Stimulated activated CD4-positive, alpha-beta T cell treated with anti-CD3 and anti-CD28 coated beads, Interleukin-1b, Interleukin-23, amount 100 ng/mL, for 4 hours (primary cell): Measurements from ENCODE around the gene TTC28.

Experiments used
- DNase-seq, 2 donors: peaks; one replicate each; pipeline ENCODE4 v3.0.0-alpha.2; 2020; ENCODE audit warnings: low read depth in 2 of 2

Gene TTC28

DNA sequence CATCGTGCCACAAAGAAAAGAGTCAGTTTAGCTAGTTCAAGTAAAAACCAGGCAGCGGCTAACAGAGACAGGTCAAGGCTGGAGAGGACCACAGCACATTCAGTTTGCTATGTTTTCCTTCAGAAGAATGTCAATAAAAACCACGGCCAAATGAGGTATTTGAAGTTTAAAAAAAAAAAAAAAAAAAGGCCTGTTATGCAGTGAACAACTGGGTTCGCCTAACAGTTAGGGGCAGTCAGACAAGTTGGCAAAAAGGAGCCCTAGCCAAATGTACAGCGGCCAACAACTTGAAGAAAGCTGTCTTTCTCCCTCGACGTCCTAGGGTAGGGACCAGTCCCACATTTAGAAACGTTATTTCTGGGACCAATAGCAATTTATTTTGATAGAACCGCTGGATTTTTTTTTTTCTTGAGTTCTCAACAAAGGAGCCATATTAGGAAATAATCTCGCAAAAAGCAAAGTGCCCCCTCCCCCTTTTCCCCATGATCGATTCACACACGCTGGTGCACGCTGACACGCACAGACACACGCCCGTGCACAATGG is 237.8 kb downstream of the TTC28 start:
- no peak for DNase-seq

DNA sequence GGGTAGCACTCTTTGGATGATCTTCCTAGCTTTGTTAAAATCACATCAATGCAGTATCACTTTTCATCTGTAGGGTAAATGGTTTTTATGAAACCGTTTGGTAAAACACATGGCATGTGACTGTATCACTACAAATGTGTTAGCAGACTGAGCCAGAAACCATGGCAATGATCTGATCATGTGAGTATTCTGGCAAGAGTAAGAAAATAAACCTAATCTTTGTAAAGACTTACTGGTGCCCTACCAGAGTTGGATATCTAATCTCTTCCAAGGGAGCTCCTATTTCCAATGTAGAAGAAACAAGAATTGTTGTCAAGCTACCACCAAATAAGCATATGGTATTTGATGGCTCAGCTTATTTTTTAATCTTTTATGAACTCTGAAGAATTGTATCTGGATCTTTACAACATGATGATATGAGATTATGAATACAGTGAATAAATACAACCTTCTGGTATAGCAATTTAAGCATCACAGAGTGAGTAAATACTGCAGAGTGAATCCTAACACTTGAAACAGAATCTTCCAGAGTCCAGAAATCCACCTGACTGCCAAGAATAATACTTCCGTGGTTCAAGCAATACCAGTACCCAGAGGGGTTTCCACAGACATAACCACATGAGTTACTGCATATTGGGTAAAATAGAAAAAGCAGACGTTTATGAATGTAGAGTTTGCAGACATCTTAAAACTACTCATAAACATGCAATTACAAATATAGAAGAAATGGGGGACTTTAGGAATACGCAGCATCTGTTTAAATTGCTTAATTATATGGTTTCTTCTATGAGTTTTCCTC is 238.8 kb downstream of the TTC28 start:
- no peak for DNase-seq

DNA sequence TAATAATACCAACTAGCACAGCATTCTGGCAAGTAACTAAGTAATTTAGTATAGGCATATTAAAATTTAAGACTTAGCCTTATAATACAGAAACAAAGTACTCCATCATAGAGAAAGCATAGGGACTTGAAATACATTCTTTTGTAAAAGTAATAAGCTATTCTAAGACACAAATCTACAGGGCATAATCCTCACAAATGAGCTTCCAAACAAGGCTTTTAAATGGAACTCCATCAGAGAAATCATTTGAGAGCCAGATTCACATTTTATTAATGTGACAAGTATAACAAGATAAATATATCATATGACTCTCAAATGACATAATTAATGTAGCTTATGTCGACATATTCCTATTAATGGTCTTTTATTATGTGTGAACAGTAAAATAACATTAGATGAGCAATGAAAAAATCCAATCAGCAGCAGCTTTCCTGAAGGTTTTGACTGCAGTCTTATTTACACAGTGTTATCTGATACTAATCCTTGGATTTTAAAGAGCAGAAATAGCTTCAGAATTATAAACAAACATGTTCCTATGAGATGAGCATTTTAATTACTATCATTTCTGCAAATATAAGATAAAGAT is 241.4 kb downstream of the TTC28 start:
- DNase-seq, result no peak

DNA sequence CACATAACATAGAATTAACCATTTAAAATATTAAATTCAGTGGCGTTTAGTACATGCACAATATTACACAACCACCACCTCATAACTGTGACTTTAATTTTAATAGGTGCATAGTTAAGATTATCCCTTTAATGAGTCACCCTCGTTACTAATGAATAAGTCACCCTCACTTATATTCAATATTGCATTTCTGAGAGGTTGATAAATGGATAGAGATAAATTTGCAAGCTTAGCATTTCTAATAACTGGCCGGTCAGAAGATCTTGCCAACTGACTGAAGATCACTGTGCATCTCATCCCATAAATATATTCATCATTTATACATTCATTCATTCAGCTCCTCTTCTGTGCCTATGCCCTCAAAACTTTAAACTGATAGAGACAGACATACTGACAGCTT is 243.7 kb downstream of the TTC28 start:
- no peak for DNase-seq

DNA sequence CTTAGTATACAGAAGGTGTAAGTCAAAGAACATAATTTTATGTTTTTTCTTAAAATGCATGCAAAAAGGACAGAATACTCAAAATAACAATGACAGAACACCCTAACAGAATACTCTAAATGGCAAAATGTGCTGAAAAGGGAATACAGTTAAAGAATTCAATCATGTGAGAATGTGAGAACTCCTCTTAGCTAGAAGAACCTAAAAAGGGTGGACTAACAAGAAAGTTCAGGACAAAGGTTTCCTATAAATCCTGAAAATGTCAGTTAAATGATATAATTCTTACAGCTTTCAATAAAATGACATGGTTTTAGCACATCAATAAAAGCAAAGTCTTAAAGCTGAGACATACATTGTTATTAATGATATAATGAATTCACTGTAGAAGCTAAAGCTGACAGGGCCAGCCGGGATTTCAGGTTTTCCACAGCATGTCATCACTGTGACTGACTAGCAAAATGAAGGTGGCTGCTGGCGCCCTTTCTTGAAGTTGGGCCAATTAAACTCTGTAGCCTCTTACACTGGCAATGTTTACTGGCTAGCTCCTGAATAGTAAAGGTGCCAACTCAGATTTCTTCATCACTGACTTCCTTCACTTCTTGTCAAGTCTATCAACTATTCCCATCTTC is 244.4 kb downstream of the TTC28 start:
- DNase-seq, result no peak

DNA sequence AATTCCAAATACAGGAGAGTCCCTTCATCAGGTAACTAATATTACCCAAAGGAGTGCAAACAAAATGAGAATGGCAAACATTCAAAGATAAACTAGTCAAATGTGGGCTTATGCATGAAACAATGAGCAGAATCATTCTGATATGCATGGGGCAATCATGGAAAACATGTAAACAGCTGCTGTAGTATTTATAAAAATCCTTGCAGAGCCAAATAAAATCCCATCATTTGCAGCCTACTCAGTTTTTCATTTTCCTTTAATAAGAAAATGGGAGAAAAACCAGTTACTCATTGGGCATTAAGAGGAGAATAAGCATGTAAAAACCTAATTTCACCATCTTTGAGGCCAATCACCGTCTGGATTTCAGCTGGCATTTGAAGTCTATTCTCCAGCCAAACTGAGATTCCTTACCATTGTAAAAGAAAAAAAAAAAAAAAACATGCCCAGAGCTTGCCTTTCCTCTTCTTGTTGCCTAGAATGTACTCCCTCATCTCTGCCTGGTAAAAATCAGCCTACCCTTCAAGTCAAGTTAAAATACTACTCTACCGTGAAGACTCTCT is 249.1 kb downstream of the TTC28 start:
- no peak for DNase-seq

DNA sequence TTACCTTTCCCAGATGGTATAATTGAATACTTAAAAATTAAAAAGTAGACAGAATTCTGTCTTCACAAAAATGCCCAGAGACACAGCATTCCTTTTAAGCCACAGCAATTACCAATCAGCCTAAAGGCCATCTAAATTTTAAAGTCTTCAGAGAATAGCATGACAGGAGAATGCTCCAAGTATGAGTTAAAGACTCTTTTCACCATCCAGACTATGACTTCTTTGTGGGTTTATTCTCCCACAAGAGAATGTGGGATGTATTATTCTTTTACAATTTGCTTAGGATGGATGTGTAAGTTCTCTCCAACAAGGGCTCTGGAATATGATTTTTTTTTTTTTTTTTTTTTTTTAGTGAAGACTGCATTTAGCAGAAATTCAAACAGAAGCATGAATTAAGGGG is 249.9 kb downstream of the TTC28 start:
- no peak for DNase-seq

DNA sequence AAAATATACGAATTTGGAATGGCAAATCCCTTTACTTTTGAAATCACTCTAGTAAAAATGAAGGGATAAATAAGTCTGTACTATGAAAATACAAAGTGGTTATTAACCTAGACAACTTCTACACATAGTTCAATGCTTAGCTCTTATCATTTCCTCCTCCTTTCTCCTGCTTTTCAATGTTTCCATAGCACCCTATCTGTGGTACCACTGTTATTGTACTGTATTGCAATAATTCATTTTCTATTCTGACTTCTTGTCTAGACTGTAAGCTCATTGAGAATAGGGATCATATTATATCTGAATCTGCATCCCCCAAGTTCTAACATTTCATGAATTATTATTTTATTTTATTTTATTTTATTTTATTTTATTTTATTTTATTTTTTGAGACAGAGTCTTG is 251.4 kb downstream of the TTC28 start:
- no peak for DNase-seq

DNA sequence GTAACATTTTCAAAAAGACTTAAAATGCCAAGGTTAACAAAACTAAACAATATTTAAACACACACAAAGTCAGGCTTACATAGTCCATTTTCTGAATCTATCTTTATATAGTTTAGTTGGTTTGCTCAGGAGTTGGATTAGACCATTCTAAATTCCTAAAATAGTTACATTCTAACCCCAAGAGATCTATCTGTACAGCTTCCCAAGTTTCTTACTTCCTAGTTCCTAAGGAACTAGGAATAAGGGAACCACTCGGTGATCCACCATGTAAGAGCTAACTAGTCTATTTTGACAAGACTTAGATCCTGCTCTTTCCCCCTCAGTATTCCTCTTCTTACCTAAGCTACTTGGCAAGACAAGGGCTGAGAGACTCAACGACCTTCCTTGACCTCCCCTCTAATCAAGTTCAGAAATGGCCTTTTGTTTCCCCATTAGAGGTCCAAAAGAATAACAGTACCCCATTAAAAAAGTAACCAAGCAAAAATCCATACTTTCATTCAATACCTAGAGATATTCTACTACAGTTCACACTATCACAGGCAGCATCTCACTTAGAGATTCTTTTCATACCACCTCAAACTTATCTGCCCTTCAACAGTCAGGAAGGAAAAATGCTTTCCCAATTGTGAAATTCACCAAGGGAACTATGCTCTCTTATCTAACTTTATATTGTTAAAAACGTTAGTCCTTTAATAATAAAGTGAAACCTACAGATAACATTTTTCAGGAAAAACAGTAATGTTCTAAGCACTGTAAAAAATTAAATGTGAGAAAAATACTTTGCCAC is 253.1 kb downstream of the TTC28 start:
- no peak for DNase-seq

DNA sequence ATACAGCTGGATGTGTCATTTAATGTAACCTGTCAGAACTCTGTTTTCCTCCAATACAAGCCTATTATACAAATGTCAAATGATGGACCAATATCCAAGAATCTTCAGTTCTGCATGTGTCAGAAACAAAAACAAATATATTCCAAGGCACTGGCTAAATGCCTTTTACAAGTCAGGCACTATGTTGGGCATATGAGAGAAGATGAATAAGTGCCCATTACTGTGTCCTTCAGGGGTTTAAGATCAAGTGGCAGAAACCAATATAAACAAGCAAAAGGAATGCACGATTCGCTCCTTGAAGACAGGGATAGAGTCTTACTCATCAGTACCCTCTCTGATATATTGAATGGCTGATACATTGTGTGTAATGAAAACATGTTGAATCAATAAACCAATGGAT is 254.4 kb downstream of the TTC28 start:
- no peak for DNase-seq

DNA sequence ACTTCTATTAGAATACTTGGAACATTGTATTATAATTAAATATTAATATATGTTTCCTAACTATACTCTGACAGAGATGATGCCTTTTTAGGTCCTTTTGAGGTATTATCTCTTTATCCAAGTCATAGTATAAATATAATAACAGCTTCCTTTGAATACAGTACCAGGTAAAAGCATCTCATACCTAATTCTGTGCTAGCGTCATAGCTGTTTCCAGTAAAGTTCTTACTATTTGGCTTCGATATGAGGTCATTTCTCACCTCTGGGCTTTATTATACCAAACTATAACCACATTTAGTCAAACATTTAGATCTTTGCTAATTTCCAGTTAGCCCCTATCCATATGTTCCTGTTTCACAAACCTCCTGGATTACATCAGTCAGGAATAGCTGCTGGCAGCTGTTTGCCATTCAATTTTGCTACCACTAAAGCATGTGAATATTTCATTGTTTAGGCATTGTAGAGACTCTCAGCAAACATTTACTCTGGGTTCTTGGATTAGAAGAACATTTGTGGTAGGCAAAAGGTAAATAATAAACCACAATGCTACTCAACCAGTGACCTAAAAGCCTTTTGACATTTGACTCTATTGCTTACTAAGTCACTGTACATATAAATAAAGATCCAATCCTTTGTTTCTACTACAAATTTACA is 255.1 kb downstream of the TTC28 start:
- DNase-seq, result no peak

DNA sequence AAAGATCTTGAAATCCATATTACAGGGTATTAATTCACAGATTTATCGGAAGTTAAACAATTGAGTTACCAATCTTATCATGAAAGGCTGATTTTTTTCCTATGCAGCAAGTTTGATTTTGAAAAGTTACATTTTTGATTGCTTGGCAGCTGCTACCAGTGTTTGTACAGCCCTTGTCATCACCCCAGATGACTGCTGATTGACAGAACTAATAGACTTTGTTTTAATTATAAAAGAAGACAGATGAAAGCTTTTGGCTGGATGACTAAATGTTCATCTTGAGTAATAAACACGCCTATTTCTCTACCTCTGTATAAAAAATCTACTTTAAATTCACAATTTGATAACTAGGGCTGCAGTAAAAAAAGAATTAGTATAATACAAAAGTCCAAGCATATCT is 259.7 kb downstream of the TTC28 start:
- no peak for DNase-seq

DNA sequence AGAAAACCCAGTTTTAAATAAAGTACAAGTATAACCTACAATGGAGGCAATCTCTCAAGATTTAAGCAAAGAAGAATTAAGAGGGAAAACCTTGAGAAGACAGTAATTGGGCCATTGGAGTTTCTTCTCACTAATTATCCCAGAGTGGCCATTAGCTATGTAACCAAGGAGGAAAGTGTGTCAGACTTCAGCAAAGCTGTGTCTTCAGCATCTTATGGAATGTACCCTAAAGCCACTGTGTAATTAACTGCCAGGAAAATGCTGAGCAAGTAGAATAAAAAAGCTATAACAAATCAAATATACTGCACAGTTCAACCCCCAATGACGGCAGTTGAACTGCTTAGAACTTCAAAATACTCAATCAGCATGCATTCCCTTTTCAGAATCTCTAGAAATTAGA is 261.6 kb downstream of the TTC28 start:
- no peak for DNase-seq

DNA sequence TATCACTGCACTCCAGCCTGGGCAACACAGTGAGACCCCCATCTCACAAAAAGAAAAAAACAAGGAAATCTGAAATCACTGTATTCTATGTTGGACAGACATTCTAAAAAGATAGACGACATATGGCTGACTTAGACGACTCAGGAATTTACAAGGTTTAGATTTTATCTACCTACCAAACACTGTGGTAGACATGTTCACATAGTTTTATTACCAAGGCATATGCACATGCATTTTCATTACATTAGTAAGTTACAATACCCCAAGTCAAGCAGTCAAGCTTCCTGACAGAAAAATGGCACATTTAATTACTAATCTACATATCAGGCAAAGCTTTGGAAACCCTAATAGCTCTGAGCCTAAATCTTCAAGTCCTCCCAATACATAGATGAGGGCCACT is 262.2 kb downstream of the TTC28 start:
- no peak for DNase-seq

DNA sequence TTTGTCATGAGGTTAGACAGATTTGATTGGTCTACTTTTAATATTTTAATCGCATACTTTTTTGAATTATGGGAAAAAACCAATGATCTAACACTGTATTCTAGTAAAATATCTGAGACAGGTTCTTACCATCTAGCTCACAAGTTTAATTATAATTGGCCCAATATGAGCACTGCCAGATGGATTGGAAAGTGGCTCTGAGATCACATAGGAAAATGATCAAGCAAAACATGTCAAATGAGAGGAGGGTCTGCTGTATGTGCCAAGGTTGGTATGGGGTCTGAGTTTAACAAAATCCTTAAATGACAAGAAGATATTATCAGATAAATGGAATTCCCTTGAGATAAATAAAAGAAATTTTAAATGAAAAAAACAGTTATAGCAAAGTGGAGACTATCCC is 264.7 kb downstream of the TTC28 start:
- DNase-seq, result no peak

DNA sequence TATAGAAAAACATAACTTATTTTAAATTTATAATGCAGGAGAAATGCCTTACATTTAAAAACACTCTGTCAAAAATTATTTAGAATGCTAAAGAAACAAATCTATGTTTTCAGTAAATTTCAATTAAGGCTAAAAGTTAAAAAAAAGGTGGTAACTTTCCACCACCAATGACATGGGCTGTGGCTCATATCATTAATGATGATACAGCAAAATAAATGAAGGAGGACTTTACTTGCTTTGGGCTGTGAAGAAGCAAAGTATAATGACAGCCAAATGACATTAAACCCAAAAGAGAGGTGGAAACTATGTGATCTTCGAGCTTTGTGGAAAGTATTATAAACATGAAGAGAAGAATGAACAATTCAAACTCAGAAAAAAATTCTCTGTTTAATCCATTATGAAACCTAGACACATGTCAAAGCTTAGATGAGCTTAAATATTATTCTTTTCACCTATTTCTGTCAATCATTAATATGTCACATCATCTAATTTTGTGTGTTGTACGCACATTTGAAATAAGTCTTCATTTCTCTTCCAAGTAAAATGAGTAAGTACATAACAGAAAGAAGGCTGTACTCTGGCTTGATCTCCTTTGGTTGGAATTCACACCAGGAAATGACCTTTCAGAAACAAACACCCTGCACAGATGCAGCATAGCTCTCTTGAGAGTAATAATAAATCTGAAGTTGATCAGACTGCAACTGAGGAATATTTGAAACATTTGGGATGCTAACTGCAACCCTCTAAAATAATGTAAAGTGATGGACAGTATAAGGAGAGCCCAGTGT is 265.8 kb downstream of the TTC28 start:
- no peak for DNase-seq

DNA sequence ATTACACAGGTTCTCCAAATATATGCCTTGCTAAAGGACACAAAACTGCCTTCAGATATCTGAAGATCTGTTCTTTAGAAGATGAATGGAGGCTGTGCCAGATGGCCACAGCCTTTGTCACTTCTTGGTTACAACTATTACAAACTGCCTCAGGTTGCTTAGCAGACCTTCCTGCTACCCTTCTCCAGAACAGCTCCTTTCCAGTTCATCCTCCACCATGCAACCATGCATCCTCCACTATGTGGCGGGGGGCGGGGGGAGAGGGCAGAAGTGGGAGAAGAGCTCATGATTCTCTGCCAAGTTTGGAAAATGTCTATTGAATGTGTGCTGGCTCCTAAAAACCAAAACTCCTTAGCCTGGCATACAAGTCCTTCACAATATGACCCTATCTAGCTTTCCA is 267.5 kb downstream of the TTC28 start:
- no peak for DNase-seq

DNA sequence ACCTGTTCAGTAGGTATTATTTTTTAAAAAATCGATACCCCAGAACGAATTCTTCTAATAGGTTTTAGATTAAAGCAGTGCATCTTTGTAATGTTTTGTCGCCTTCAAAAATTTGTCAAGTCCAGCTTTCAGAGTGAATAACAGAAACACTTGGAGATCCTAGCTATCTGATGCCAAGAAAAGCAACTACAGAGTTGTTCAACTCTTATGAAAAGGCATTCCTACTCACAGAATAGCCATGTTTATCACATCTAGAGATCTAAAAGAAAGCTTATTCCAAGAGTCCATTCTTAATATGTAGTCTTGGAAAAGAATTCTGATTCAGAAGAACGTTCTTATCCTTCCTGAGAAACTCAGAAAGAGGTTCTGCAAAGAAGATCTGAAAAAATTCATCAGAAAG is 268.5 kb downstream of the TTC28 start:
- no peak for DNase-seq

DNA sequence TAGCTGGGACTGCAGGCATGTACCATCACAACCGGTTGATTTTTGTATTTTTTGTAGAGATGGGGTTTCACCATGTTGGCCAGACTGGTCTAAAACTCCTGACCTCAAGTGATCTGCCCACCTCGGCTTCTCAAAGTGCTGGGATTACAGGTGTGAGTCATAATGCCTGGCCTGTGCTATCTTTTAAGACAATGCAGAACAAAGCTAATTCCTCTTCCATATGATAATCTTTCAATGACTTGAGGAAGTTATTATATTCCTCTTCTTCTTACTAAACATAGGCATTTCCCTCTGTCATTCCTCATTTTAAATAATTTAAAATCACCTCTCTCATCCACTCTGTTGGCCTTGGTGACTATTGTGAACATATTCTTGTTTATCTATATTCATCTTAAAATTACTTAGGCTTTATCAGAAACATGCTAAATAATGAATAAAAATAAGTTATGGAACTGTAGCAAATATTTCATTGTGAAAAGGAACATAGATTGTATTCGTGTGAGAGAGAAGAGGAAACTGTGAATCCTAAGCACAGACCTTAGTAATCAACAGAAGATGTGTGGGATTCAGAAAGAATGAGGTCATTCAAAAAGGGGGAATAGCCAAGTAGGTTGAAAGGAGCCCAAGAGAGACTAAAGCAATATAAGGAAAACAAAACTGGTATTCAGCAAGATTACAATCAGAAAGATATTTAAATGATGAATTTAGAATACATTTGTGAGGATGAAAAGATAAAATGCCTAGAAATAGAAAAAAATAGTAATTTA is 269.4 kb downstream of the TTC28 start:
- DNase-seq, result no peak

DNA sequence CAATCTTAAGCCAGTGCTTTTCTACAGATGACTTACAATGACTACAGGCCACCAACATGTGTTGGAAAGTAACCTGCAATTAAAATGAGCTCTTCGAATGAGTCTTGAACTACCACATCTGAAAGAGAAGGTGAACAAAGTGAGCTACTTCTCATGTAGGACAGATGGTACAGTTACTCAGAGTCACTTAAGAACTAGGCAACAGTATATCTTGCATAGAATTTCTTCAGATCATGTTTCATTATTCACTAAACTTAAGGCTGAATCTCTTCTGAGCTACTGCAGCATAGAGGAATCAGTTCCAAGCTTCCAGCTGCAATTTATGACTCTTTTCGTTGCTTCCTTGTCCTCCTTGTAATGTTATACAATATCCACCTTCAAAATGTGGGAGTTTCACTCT is 270.9 kb downstream of the TTC28 start:
- no peak for DNase-seq
